Vagina (tissue), 2 donors: ENCODE measurements around the gene OGG1. TPM values are rescaled to one million over a fixed set of nuclear protein-coding genes. Genes with fewer than 3 reads are reported as not detected.

Source experiments
- DNase-seq, 2 donors: peaks; one replicate each; pipeline ENCODE4 v3.0.0-alpha.2; 2017; ENCODE audit errors: extremely low spot score in 2 of 2
- H3K27ac ChIP-seq: fragments of 200-600 bp; sonication (generic); one replicate; pipeline ENCODE4 v1.5.1; 2019
- H3K27me3 ChIP-seq: fragments of 200-600 bp; sonication (generic); one replicate; pipeline ENCODE4 v1.5.1; 2019
- H3K36me3 ChIP-seq, 2 donors: fragments of 200-600 bp; sonication (generic); one replicate each; pipeline ENCODE4 v1.5.1; 2017 to 2019
- H3K4me1 ChIP-seq: fragments of 200-600 bp; sonication (generic); one replicate; pipeline ENCODE4 v1.5.1; 2019
- H3K4me3 ChIP-seq, 2 donors: fragments of 200-600 bp; sonication (generic); 1 replicate in 1 of 2; 2 replicates in 1 of 2; pipeline ENCODE4 v1.5.1; 2016 to 2019
- H3K9me3 ChIP-seq: fragments of 200-600 bp; sonication (generic); one replicate; pipeline ENCODE4 v1.5.1; 2019
- CTCF ChIP-seq, 3 experiments: fragments of 450-650 bp in 2 of 3; fragments of 200-600 bp in 1 of 3; sonication (generic) in 1 of 3; IDR thresholded peaks; one replicate each; pipeline ENCODE4 v1.5.1; 2017 to 2019; ENCODE audit warnings: antibody characterized with exemption in 3 of 3, mild to moderate bottlenecking in 2 of 3, moderate library complexity in 2 of 3
- POLR2A ChIP-seq, 2 donors: fragments of 450-650 bp; IDR thresholded peaks; one replicate each; pipeline ENCODE4 v1.6.1; 2017; ENCODE audit warnings: antibody characterized with exemption in 2 of 2, mild to moderate bottlenecking in 2 of 2, moderate library complexity in 2 of 2
- POLR2AphosphoS5 ChIP-seq, 2 donors: sonication (generic); formaldehyde crosslinking; IDR thresholded peaks; one replicate each; pipeline ENCODE4 v1.9.0; 2017; ENCODE audit warnings: antibody characterized with exemption in 2 of 2, mild to moderate bottlenecking in 2 of 2, low read depth in 1 of 2; ENCODE audit not compliant: insufficient read depth in 1 of 2
- intact Hi-C: fragments of 100-400 bp; cut with DNase I; formaldehyde crosslinking; loops from one replicate; pipeline ENCODE4 v1.15.1; 2023
- total RNA-seq: library from RNA; depleted of rRNA; stranded (reverse); fragments of >200 nt; gene quantifications from one replicate; pipeline ENCODE4 v1.2.3, GENCODE V29; 2016

The OGG1 gene
- total RNA-seq, 1 donor from 2014 or later = 51.6 TPM

GRCh38 chr3:9806137-9806536 is 56.4 kb downstream of the OGG1 start:
- TF ChIP-seq POLR2A (IDR thresholded peaks at IDR 0.05) (no peak), CTCF (IDR thresholded peaks at IDR 0.05) (no peak), POLR2AphosphoS5 (IDR thresholded peaks at IDR 0.05; ENCODE audit: insufficient read depth in 1 of 2, low read depth in 1 of 2) (no peak)
- intact Hi-C loops = loop anchor here (10.0 kb wide), 1 partner anchor 129 kb away; the partner anchor contains the start of gene CRELD1
- Histone ChIP-seq H3K27ac (no peak overlapping the region), H3K36me3 (peaks cover 5 to 54% of the 10 kb centered on the region in 2 donors), H3K4me3 (no peak overlapping the region), H3K27me3 (no peaks in the 10 kb centered on the region), H3K4me1 (peaks cover 18% of the 10 kb centered on the region), H3K9me3 (no peaks in the 10 kb centered on the region)
- no peak for DNase-seq

Other genes starting within 250 kb of the OGG1 start
- not detected for gene LHFPL4, start 196.1 kb upstream of the OGG1 start, total RNA-seq
- 25.8 TPM for gene MTMR14, start 100.4 kb upstream of the OGG1 start, total RNA-seq
- not detected for gene CPNE9, start 46.1 kb upstream of the OGG1 start, total RNA-seq
- gene BRPF1, start 18.2 kb upstream of the OGG1 start, total RNA-seq = 16.9 TPM
- gene CAMK1, start 20.0 kb downstream of the OGG1 start, total RNA-seq = 42.5 TPM
- 58.9 TPM for gene TADA3, start 42.5 kb downstream of the OGG1 start, total RNA-seq
- gene ARPC4, start 43.1 kb downstream of the OGG1 start, total RNA-seq = 124 TPM
- 73.4 TPM for gene TTLL3, start 60.3 kb downstream of the OGG1 start, total RNA-seq
- gene RPUSD3, start 94.1 kb downstream of the OGG1 start, total RNA-seq = 50.6 TPM
- gene CIDEC, start 130.3 kb downstream of the OGG1 start, total RNA-seq = 51.3 TPM
- gene JAGN1, start 140.7 kb downstream of the OGG1 start, total RNA-seq = 32.7 TPM
- 15.2 TPM for gene IL17RE, start 152.9 kb downstream of the OGG1 start, total RNA-seq
- 66.3 TPM for gene IL17RC, start 167.1 kb downstream of the OGG1 start, total RNA-seq
- gene CRELD1, start 183.9 kb downstream of the OGG1 start, total RNA-seq = 27.0 TPM
- gene PRRT3, start 202.5 kb downstream of the OGG1 start, total RNA-seq = 1.7 TPM
- gene EMC3, start 236.9 kb downstream of the OGG1 start, total RNA-seq = 36.6 TPM